ENCODE data around the gene TRIM52. TPM values are rescaled to one million over a fixed set of nuclear protein-coding genes. Genes with fewer than 3 reads are reported as not detected.
"Not testable (repeated sequence)": the region's sequence is repeated elsewhere in the genome, so short reads cannot be mapped to it uniquely, and the experiment has no call there.

TRIM52 gene
- total RNA-seq: 10 to 100 TPM in 1 of 4 donors, 1 to 10 TPM in 3; 2.0 to 11.1 (median 3.3) TPM

DNA sequence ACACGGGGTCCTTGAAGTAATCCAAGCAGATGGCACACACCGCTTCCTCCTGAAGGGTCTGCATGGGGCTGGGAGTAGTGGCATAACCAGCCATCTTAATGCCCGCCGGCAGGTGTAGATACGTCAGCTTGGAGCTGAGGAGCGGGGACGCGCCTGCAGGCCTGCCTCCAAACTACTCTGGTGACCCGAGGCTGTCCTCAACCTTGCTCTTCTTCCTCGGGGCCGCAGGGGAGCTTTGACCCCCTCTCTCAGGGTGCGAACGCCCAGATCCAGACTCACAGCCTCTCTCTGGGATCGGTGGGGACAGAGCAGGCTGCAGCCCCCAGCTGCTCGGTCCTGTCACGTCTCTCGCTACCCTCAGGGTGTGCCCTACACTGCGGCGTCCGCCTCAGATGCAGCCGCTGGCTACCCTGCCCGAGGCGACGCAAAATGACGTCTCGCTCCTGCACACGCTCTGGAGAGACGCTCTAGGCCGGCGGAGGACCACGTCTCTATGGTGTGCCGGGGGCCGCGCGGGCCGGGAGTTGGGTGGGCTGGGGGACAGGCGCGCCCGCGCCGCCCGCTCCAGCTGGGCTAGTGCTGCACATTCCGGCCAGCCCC, at the start of gene TRIM52:
Gene TRIM52, minus strand, starts transcription at position 424 of the 600 bp plus-strand sequence. Its CDS starts 330 bp downstream, at position 94.
- Histone ChIP-seq H3K27me3 (no peaks in the 10 kb centered on the region), H3K4me3 (peak within 1 kb of the TSS; percentile 81 to 97 (median 90)), H3K27ac (peak within 1 kb of the TSS; percentile 97 to 100 (median 99)), H3K36me3 (peaks cover 0 to 33% (median 0%) of the 10 kb centered on the region in 3 donors), H3K4me1 (peaks cover 14 to 58% (median 35%) of the 10 kb centered on the region in 3 donors), H3K9me3 (no peaks in the 10 kb centered on the region)
- TF ChIP-seq POLR2A (IDR thresholded peaks at IDR 0.05): peak in 3 of 4 donors; percentile 73 to 87 (median 84)
- TF ChIP-seq, protein P1, sequence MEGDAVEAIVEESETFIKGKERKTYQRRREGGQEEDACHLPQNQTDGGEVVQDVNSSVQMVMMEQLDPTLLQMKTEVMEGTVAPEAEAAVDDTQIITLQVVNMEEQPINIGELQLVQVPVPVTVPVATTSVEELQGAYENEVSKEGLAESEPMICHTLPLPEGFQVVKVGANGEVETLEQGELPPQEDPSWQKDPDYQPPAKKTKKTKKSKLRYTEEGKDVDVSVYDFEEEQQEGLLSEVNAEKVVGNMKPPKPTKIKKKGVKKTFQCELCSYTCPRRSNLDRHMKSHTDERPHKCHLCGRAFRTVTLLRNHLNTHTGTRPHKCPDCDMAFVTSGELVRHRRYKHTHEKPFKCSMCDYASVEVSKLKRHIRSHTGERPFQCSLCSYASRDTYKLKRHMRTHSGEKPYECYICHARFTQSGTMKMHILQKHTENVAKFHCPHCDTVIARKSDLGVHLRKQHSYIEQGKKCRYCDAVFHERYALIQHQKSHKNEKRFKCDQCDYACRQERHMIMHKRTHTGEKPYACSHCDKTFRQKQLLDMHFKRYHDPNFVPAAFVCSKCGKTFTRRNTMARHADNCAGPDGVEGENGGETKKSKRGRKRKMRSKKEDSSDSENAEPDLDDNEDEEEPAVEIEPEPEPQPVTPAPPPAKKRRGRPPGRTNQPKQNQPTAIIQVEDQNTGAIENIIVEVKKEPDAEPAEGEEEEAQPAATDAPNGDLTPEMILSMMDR (IDR thresholded peaks at IDR 0.05): peak in 2 of 6 experiments; percentile 2 to 4
- 0% methylated on average over 9 to 16 of the region's 43 CpGs for WGBS, 2 donors
- DNase-seq: no peak
- intact Hi-C loops (cut with DNase I): loop anchor here (10.0 kb wide), 1 partner anchor 76 kb away; no protein-coding TSS in a partner anchor

DNA sequence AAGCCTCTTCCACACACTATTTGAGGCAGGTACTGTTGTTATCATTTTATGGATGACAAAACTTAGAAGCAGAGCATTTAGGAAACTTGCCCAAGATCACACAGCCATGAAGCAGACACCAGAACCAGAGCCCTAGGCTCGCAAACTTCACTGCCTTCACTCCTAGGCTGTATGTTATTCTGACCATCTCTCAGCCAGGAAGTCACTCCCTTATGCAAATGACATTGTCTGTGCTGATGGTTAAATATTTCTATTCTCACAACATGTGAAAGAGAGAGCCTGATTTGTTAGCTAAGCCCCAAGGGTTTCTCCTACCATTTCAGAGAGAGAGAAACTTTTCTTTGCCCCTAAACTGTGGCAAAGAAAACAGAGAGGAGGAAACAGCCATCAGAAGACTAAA, 26.4 kb upstream of the TRIM52 start:
- intact Hi-C loops (cut with DNase I); DNase-seq: not testable (repeated sequence)

DNA sequence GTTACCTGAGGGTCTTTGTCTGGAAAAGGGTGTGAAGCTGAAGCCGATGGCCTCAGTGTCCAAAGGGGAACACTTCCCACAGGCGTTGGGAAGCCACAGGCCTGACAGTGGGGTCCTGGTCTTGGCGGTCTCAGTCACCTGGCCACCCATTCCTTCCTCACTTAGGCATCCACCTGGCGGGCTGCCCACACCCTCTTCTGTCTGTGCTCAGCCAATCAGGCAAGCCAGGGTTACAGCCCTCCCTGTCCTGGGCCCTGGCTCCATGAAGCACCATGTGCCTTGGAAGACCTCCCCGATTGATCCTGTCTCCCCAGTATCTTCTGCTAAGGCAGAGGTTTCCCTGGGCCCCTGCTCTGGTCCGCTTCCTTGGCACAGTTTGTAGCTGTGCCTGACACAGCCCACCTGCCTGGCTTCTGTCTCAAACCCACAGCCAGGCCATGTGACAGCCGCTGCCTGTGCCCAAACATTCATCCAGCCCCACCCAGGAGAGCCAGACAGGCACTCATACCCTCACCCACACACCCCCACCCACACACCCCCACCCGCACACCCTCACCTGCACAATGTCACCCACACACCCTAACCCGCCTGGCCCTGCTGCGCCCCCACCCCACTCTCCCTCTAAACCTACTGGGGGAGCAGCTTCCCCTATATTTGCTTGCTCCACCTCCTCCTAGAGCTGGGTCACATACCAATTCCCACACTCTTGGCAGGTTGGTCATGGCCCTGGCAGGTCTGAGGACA, 25.2 kb upstream of the TRIM52 start:
- H3K4me1 ChIP-seq; H3K9me3 ChIP-seq; H3K4me3 ChIP-seq; DNase-seq; H3K27me3 ChIP-seq; intact Hi-C loops (cut with DNase I); H3K36me3 ChIP-seq; H3K27ac ChIP-seq: not testable (repeated sequence)
- 82 to 92% methylated on average over 2 to 8 of the region's 10 CpGs for WGBS, 2 donors

More for the DNA sequence above, 26.4 kb upstream of the TRIM52 start:
- H3K4me1 ChIP-seq, H3K4me3 ChIP-seq, H3K27me3 ChIP-seq, H3K36me3 ChIP-seq, H3K27ac ChIP-seq, H3K9me3 ChIP-seq: not testable (repeated sequence)
- 69 to 70% methylated on average over 1 of the region's 1 CpG for WGBS, 2 donors

DNA sequence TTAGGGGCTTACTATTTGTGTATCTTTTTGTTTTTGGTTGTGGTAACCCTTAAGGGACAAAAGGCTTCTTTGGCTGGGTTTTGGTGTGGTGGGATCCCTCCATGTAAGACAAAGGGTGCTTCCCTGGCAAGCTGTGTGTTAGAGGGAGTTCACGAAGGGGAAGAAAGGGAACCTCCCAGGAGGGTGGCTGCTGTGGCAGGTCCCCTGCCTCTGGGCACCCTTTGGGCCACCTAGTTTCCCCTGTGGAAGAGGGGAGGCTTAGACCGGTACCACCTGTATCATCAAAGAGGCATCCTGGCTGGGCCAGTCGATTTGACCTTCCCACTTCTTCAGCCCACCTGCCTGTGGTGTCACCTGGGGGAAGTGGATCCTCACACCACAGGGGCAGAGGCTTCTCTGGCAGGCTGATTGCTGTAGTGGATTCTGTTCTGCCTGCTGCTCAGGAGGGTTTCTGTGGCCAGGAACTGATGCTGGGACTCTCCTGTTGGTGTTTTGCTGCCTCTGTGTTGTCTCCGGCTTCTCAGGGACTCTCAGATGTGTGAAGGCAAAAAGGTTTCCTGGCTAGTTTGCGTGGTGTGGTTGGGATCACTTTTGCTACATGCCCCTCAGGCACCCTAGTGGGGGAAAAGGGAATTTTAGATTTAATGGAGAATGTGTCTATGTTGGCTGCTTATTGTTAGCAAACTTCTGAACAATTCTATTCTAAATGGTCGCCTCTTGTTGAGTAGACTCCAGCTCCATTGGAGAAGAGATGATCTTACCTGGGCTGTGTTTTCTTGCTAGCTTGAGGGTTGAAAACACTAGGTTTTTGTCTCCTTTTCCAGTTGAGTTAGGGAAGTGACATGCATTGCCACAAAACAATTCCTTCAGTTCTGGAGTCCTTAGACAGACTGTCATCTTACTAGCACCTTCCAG, 23.2 kb upstream of the TRIM52 start:
- H3K9me3 ChIP-seq: not testable (repeated sequence)

DNA sequence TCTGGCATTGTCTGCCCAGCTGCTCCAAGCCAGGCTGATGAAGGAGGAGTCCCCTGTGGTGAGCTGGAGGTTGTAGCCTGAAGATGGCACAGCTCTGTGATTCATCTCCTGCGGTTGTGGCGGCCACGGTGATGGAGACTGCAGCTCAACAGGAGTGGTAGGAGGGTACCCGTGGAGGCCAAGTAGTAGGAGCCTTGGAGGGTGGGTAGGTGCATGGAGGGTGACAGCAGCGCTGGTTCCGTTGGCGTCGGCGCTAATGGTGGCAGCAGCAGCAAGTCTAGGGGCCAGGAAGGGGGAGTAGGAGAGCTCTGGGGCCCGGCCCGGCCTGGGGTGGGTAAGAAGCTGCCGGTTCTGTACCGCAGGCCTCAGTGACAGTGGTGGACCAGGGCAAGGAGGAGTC, 22.4 kb upstream of the TRIM52 start:
- H3K4me3 ChIP-seq: no peak overlapping the region
- no peaks in the 10 kb centered on the region for H3K4me1 ChIP-seq
- no peak for DNase-seq
- intact Hi-C loops (cut with DNase I): no loop called here
- no peaks in the 10 kb centered on the region for H3K36me3 ChIP-seq
- TF ChIP-seq, protein P1 (IDR thresholded peaks at IDR 0.05): no peak
- TF ChIP-seq POLR2A (IDR thresholded peaks at IDR 0.05): no peak
- 84 to 86% methylated on average over 5 to 8 of the region's 13 CpGs for WGBS, 2 donors
- H3K9me3 ChIP-seq: no peaks in the 10 kb centered on the region
- H3K27me3 ChIP-seq: no peaks in the 10 kb centered on the region
- H3K27ac ChIP-seq: no peak overlapping the region

More for the DNA sequence above, 23.2 kb upstream of the TRIM52 start:
- DNase-seq; H3K27me3 ChIP-seq; H3K4me1 ChIP-seq; H3K27ac ChIP-seq; H3K36me3 ChIP-seq; intact Hi-C loops (cut with DNase I); H3K4me3 ChIP-seq: not testable (repeated sequence)
- 59 to 100% methylated on average over 1 to 4 of the region's 6 CpGs for WGBS, 2 donors

DNA sequence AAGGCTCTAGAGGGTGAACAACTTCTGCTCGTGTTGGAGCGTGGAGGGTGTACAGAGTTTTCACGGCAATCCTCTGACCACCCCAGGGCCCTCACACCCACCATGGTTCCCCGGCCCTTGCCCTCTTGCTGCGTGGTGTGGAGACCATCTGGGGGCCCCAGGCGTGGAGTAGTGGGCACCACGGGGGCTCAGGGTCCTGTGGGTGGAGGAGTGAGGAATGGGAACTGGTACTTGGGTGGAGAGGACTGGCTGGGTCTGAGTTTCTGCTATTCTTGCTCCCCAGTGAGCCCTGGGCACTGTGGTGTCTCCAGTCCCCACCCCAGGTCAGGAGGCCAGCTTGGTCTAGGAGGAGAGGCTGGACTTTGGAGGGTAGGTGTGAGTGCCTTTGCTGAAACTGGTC, 21.9 kb upstream of the TRIM52 start:
- Histone ChIP-seq H3K27ac (no peak overlapping the region), H3K36me3 (no peaks in the 10 kb centered on the region), H3K4me1 (no peaks in the 10 kb centered on the region), H3K9me3 (no peaks in the 10 kb centered on the region), H3K4me3 (no peak overlapping the region), H3K27me3 (no peaks in the 10 kb centered on the region)
- DNase-seq: no peak
- no CpG with 5 or more reads among the region's 7 CpGs for WGBS, 2 donors
- intact Hi-C loops (cut with DNase I): no loop called here
- TF ChIP-seq, protein P1 (IDR thresholded peaks at IDR 0.05): no peak
- no peak for TF ChIP-seq POLR2A (IDR thresholded peaks at IDR 0.05)

DNA sequence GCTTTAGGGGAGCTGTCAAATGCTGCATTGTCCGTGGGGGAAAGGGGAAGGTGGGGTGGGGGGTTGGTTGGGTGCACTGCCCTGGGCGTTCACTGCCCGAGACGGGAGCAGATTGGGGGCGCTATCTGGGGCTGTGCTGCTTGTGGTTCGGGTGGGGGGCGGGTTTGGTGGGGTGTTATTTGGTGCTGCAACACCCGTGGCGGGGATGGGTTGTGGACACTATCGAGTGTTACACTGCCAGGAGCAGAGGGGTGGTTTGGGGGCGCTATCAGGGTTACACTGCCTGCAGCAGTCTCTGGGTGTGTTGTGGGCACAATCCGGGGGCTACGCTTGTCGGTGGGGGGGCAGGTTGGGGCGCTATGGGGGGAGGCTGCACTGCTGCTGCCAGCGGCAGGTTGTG, 21.5 kb upstream of the TRIM52 start:
- DNase-seq; H3K9me3 ChIP-seq; H3K4me3 ChIP-seq; H3K36me3 ChIP-seq; intact Hi-C loops (cut with DNase I); H3K27ac ChIP-seq; H3K27me3 ChIP-seq; H3K4me1 ChIP-seq: not testable (repeated sequence)
- no CpG with 5 or more reads among the region's 16 CpGs for WGBS, 2 donors

Data from esophagus squamous epithelium (tissue), 5 donors.